ENCODE data around the gene PCDHGB1.
"Not testable (repeated sequence)": the region's sequence is repeated elsewhere in the genome, so short reads cannot be mapped to it uniquely, and the experiment has no call there.

Gene PCDHGB1

GRCh38 chr5:141384471-141385267, 34.8 kb downstream of the PCDHGB1 start:
- no peak for DNase-seq

DNA sequence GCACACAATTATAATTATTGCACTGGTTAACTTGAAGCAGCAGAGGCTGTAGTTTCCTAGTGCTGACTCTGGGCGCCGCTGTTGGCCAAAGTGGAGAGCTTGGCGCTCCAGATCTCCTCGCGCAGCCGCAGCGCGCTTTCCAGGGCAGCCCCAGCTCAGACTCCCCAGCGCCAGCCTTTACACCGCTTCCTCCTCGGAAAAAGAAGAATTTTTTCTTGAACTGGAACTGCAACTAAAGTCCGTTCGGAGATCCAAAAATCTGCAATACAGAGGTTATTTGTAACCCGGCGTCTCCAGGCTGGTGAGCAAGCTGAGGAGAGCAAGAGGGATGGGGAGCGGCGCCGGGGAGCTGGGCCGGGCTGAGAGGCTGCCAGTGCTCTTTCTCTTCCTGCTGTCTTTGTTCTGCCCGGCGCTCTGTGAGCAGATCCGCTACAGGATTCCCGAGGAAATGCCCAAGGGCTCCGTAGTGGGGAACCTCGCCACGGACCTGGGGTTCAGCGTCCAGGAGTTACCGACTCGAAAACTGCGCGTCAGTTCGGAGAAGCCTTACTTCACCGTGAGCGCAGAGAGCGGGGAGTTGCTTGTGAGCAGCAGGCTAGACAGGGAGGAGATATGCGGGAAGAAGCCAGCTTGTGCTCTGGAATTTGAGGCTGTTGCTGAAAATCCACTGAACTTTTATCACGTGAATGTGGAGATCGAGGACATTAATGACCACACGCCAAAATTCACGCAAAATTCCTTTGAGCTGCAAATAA, 37.8 kb downstream of the PCDHGB1 start, which contains the start of gene PCDHGB4:
Gene PCDHGB4 (plus strand): TSS at position 142 of the 755 bp plus-strand sequence. CDS start 187 bp downstream, at position 329.
- DNase-seq, result peak; percentile 69

DNA sequence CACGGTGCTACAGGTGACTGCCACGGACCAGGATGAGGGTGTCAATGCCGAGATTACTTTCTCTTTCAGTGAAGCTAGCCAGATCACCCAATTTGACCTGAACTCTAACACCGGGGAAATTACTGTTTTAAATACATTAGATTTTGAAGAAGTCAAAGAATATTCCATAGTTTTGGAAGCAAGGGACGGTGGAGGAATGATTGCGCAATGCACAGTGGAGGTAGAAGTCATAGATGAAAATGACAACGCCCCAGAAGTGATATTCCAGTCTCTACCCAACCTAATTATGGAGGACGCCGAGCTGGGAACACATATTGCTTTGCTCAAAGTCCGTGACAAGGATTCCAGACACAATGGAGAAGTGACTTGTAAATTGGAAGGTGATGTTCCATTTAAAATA, 38.8 kb downstream of the PCDHGB1 start:
- DNase-seq, result no peak

DNA sequence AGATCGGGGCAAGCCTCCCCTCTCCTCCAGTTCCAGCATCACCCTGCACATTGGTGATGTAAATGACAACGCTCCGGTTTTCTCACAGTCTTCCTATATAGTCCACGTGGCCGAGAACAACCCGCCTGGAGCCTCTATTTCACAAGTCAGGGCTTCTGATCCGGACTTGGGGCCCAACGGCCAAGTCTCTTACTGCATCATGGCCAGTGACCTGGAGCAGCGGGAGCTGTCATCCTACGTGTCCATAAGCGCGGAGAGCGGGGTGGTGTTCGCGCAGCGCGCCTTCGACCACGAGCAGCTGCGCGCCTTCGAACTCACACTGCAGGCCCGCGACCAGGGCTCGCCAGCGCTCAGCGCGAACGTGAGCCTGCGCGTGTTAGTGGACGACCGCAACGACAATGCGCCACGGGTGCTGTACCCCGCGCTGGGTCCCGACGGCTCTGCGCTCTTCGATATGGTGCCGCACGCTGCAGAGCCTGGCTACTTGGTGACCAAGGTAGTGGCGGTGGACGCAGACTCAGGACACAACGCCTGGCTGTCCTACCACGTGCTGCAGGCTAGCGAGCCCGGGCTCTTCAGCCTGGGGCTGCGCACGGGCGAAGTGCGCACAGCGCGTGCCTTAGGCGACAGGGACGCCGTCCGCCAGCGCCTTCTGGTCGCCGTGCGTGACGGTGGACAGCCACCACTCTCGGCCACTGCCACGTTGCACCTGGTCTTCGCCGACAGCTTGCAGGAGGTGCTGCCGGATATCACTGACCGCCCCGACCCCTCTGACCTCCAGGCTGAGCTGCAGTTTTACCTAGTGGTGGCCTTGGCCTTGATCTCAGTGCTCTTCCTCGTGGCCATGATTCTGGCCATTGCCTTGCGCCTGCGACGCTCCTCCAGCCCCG, 39.5 kb downstream of the PCDHGB1 start:
- DNase-seq, result no peak

GRCh38 chr5:141392429-141393198, 42.7 kb downstream of the PCDHGB1 start, which contains the start of gene PCDHGA8:
Gene PCDHGA8 (plus strand): TSS chr5:141392633. CDS start chr5:141392814, 181 bp downstream.
- DNase-seq, result no peak

DNA sequence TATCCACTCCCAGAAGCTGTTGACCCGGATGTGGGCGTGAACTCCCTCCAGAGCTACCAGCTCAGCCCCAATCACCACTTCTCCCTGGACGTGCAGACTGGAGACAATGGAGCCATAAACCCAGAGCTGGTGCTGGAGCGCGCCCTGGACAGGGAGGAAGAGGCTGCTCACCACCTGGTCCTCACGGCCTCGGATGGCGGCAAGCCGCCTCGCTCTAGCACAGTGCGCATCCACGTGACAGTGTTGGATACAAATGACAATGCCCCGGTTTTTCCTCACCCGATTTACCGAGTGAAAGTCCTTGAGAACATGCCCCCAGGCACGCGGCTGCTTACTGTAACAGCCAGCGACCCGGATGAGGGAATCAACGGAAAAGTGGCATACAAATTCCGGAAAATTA, 43.4 kb downstream of the PCDHGB1 start:
- DNase-seq, result no peak

DNA sequence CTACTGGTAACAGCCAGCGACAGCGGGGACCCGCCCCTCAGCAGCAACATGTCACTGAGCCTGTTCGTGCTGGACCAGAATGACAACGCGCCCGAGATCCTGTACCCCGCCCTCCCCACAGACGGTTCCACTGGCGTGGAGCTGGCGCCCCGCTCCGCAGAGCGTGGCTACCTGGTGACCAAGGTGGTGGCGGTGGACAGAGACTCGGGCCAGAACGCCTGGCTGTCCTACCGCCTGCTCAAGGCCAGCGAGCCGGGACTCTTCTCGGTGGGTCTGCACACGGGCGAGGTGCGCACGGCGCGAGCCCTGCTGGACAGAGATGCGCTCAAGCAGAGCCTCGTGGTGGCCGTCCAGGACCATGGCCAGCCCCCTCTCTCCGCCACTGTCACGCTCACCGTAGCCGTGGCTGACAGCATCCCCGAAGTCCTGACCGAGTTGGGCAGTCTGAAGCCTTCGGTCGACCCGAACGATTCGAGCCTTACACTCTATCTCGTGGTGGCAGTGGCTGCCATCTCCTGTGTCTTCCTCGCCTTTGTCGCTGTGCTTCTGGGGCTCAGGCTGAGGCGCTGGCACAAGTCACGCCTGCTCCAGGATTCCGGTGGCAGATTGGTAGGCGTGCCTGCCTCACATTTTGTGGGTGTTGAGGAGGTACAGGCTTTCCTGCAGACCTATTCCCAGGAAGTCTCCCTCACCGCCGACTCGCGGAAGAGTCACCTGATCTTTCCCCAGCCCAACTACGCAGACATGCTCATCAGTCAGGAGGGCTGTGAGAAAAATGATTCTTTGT, 44.7 kb downstream of the PCDHGB1 start:
- DNase-seq, result not testable (repeated sequence)

- DNase-seq, result peak; percentile 78
Observed at GRCh38 chr5:141397756-141398551, 48.1 kb downstream of the PCDHGB1 start, which contains the start of gene PCDHGB5. Gene PCDHGB5 (plus strand): TSS chr5:141397947. CDS start chr5:141398128, 181 bp downstream.

GRCh38 chr5:141398608-141399007, 48.7 kb downstream of the PCDHGB1 start:
- DNase-seq, result no peak

DNA sequence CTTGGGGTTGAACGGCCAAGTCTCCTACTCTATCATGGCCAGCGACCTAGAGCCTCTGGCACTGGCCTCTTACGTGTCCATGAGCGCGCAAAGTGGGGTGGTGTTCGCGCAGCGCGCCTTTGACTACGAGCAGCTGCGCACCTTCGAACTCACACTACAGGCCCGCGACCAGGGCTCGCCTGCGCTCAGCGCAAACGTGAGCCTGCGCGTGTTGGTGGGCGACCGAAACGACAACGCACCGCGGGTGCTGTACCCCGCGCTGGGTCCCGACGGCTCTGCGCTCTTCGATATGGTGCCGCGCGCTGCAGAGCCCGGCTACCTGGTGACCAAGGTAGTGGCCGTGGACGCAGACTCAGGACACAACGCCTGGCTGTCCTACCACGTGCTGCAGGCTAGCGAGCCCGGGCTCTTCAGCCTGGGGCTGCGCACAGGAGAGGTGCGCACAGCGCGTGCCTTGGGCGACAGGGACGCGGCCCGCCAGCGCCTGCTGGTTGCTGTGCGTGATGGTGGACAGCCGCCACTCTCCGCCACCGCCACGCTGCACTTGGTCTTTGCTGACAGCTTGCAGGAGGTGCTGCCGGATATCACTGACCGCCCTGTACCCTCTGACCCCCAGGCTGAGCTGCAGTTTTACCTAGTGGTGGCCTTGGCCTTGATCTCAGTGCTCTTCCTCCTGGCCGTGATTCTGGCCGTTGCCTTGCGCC, 49.8 kb downstream of the PCDHGB1 start:
- no peak for DNase-seq
